H9 (cell line): ENCODE results near the gene CASK. TPM values are rescaled to one million over a fixed set of nuclear protein-coding genes. Genes with fewer than 3 reads are reported as not detected.

Experiments used
- DNase-seq: peaks from one replicate; pipeline ENCODE4 v3.0.0-alpha.2; 2017
- H2AFZ ChIP-seq: one replicate; pipeline ENCODE4 v1.6.1; 2013; ENCODE audit warnings: mild to moderate bottlenecking, low read length, control low read depth, moderate library complexity
- H2AK5ac ChIP-seq: 2 replicates; pipeline ENCODE4 v1.6.1; 2013; ENCODE audit warnings: low read length, control low read depth, mixed read lengths; ENCODE audit not compliant: insufficient read length
- H2BK120ac ChIP-seq: one replicate; pipeline ENCODE4 v1.6.1; 2013; ENCODE audit warnings: low read depth, mild to moderate bottlenecking, low read length, control low read depth, inconsistent platforms; ENCODE audit not compliant: poor library complexity, severe bottlenecking
- H2BK12ac ChIP-seq: 2 replicates; pipeline ENCODE4 v1.6.1; 2013; ENCODE audit warnings: low read length, control low read depth, mixed read lengths, low read depth; ENCODE audit not compliant: insufficient read length
- H2BK15ac ChIP-seq: 2 replicates; pipeline ENCODE4 v1.6.1; 2013; ENCODE audit warnings: low read depth, low read length, control low read depth
- H2BK20ac ChIP-seq: one replicate; pipeline ENCODE4 v1.6.1; 2013; ENCODE audit warnings: low read depth, mild to moderate bottlenecking, low read length, control low read depth, inconsistent platforms; ENCODE audit not compliant: poor library complexity, severe bottlenecking
- H2BK5ac ChIP-seq: 2 replicates; pipeline ENCODE4 v1.6.1; 2013; ENCODE audit warnings: low read length, control low read depth, mixed read lengths; ENCODE audit not compliant: insufficient read length
- H3K14ac ChIP-seq: 2 replicates; pipeline ENCODE4 v1.6.1; 2013; ENCODE audit warnings: low read length, control low read depth; ENCODE audit not compliant: insufficient read depth
- H3K18ac ChIP-seq: 2 replicates; pipeline ENCODE4 v1.6.1; 2013; ENCODE audit warnings: low read depth, mild to moderate bottlenecking, mixed read lengths, low read length, control low read depth; ENCODE audit not compliant: insufficient read length
- H3K23ac ChIP-seq: 2 replicates; pipeline ENCODE4 v1.6.1; 2013; ENCODE audit warnings: low read length, control low read depth, mixed read lengths, low read depth; ENCODE audit not compliant: insufficient read length
- H3K23me2 ChIP-seq: 2 replicates; pipeline ENCODE4 v1.6.1; 2013; ENCODE audit warnings: low read depth, mild to moderate bottlenecking, mixed read lengths, low read length, control low read depth; ENCODE audit not compliant: insufficient read length, poor library complexity, severe bottlenecking
- H3K27ac ChIP-seq: 2 replicates; pipeline ENCODE4 v1.5.1; 2013; ENCODE audit warnings: low read length, control low read depth, mixed read lengths, low read depth; ENCODE audit not compliant: insufficient read length
- H3K27me3 ChIP-seq: 2 replicates; pipeline ENCODE4 v1.6.1; 2013; ENCODE audit warnings: low read length, control low read depth, inconsistent platforms; ENCODE audit not compliant: insufficient read depth
- H3K4ac ChIP-seq: 2 replicates; pipeline ENCODE4 v1.6.1; 2013; ENCODE audit warnings: low read depth, mild to moderate bottlenecking, control low read depth, inconsistent platforms, low read length, moderate library complexity
- H3K4me1 ChIP-seq: 2 replicates; pipeline ENCODE4 v1.6.1; 2013; ENCODE audit warnings: low read length, control low read depth, inconsistent platforms; ENCODE audit not compliant: insufficient read depth
- H3K4me2 ChIP-seq: 2 replicates; pipeline ENCODE4 v1.6.1; 2013; ENCODE audit warnings: low read length, control low read depth, mixed read lengths; ENCODE audit not compliant: insufficient read length, insufficient read depth
- H3K56ac ChIP-seq: 2 replicates; pipeline ENCODE4 v1.6.1; 2013; ENCODE audit warnings: low read depth, mild to moderate bottlenecking, mixed read lengths, low read length, control low read depth; ENCODE audit not compliant: insufficient read length
- H3K79me1 ChIP-seq: 2 replicates; pipeline ENCODE4 v1.6.1; 2013; ENCODE audit warnings: low read depth, mild to moderate bottlenecking, moderate library complexity, low read length, control low read depth, inconsistent platforms; ENCODE audit not compliant: insufficient read depth, poor library complexity, severe bottlenecking
- H3K79me2 ChIP-seq: 2 replicates; pipeline ENCODE4 v1.6.1; 2013; ENCODE audit warnings: low read length, control low read depth, inconsistent platforms; ENCODE audit not compliant: insufficient read depth
- H3K9ac ChIP-seq: 2 replicates; pipeline ENCODE4 v1.6.1; 2013; ENCODE audit warnings: low read length, control low read depth, mixed read lengths; ENCODE audit not compliant: insufficient read length; ENCODE audit errors: extremely low read depth
- H3K9me3 ChIP-seq: one replicate; pipeline ENCODE4 v1.6.1; 2013; ENCODE audit warnings: low read depth, low read length, inconsistent platforms; ENCODE audit not compliant: control insufficient read depth
- H3T11ph ChIP-seq: one replicate; pipeline ENCODE4 v1.6.1; 2013; ENCODE audit warnings: mild to moderate bottlenecking, low read length, control low read depth, inconsistent platforms
- H4K20me1 ChIP-seq: one replicate; pipeline ENCODE4 v1.6.1; 2013; ENCODE audit not compliant: control insufficient read depth, insufficient read length, insufficient read depth
- H4K5ac ChIP-seq: 2 replicates; pipeline ENCODE4 v1.6.1; 2013; ENCODE audit warnings: low read depth, mild to moderate bottlenecking, mixed read lengths, low read length, control low read depth; ENCODE audit not compliant: insufficient read length
- H4K8ac ChIP-seq: replicated peaks from 2 replicates; pipeline ENCODE4 v1.6.1; 2013; ENCODE audit warnings: low read length, control low read depth, mixed read lengths, low read depth; ENCODE audit not compliant: insufficient read length
- H4K91ac ChIP-seq: 2 replicates; pipeline ENCODE4 v1.6.1; 2013; ENCODE audit warnings: low read depth, mild to moderate bottlenecking, moderate library complexity, mixed read lengths, low read length, control low read depth; ENCODE audit not compliant: insufficient read length
- H3K27ac Mint-ChIP-seq, 3 experiments: 2 replicates in 2 of 3; 3 replicates in 1 of 3; pipeline ENCODE4 v1.8.0; 2020 to 2021; ENCODE audit warnings: mixed read lengths in 3 of 3, mild to moderate bottlenecking in 1 of 3, moderate library complexity in 1 of 3
- H3K27me3 Mint-ChIP-seq: 2 replicates; pipeline ENCODE4 v1.8.0; 2021; ENCODE audit warnings: low read depth, mild to moderate bottlenecking, moderate library complexity, mixed read lengths
- H3K36me3 Mint-ChIP-seq, 3 experiments: 2 replicates in 2 of 3; 3 replicates in 1 of 3; pipeline ENCODE4 v1.8.0; 2020 to 2021; ENCODE audit warnings: low read depth in 3 of 3, mixed read lengths in 3 of 3; ENCODE audit not compliant: insufficient read depth in 1 of 3
- H3K4me1 Mint-ChIP-seq, 2 experiments: 2 replicates each; pipeline ENCODE4 v1.8.0; 2020; ENCODE audit warnings: mixed read lengths in 2 of 2
- H3K4me3 Mint-ChIP-seq, 2 experiments: 2 replicates in 1 of 2; 3 replicates in 1 of 2; pipeline ENCODE4 v1.8.0; 2020 to 2021; ENCODE audit warnings: mild to moderate bottlenecking in 2 of 2, mixed read lengths in 2 of 2, moderate library complexity in 1 of 2
- H3K9me3 Mint-ChIP-seq, 2 experiments: 2 replicates in 1 of 2; 3 replicates in 1 of 2; pipeline ENCODE4 v1.8.0; 2020; ENCODE audit warnings: mild to moderate bottlenecking in 2 of 2, mixed read lengths in 2 of 2, moderate library complexity in 1 of 2
- CTCF ChIP-seq: fragments of 200-600 bp; sonication (generic); conservative IDR thresholded peaks from 3 replicates; pipeline ENCODE4 v1.8.0; 2021; ENCODE audit warnings: antibody characterized with exemption, mild to moderate bottlenecking
- WGBS: extraction: QIAGEN DNeasy Blood & Tissue Kit; methylation state at CpG from one replicate; pipeline ENCODE4 v1.1.7; 2013; ENCODE audit warnings: missing lambda C conversion rate, low lambda C conversion rate, mixed read lengths; ENCODE audit not compliant: insufficient read length; ENCODE audit errors: extremely low coverage; 5-methylcytosine and 5-hydroxymethylcytosine counted together
- total RNA-seq: library from RNA; stranded (reverse); gene quantifications from 2 replicates; pipeline ENCODE4 v1.2.1, GENCODE V29; 2021

CASK gene
- total RNA-seq, 1 experiment from 2014 or later, result 44.1 TPM

GRCh38 chrX:41661366-41662095 lies 261.8 kb downstream of the CASK start:
- no peak for DNase-seq

More at GRCh38 chrX:41661366-41662095, 261.8 kb downstream of the CASK start:
- Histone ChIP-seq H3K23me2 (no peaks in the 10 kb centered on the region), H2AFZ (no peak overlapping the region), H3K79me2 (no peaks in the 10 kb centered on the region), H4K91ac (no peak overlapping the region), H4K5ac (no peak overlapping the region), H3K79me1 (no peaks in the 10 kb centered on the region), H3K23ac (no peak overlapping the region), H3K9ac (no peak overlapping the region), H2BK120ac (no peak overlapping the region), H2BK5ac (no peak overlapping the region), H3K14ac (no peak overlapping the region), H3K27ac (no peak overlapping the region), H3T11ph (no peak overlapping the region), H3K4me2 (no peak overlapping the region), H3K56ac (no peak overlapping the region), H3K4me1 (no peaks in the 10 kb centered on the region), H4K8ac (no peak overlapping the region), H3K4ac (no peak overlapping the region), H3K18ac (no peak overlapping the region), H2BK15ac (no peak overlapping the region), H2BK20ac (no peak overlapping the region), H2BK12ac (no peak overlapping the region), H3K9me3 (no peaks in the 10 kb centered on the region), H3K27me3 (no peaks in the 10 kb centered on the region), H2AK5ac (no peak overlapping the region), H4K20me1 (no peaks in the 10 kb centered on the region)
- peaks cover 2% of the 10 kb centered on the region; the same call in 1 of the 2 replicates for H3K27me3 Mint-ChIP-seq
- no CpG with 5 or more reads among the region's 2 CpGs for WGBS
- peaks cover 13 to 34% (median 31%) of the 10 kb centered on the region in 3 experiments; a peak in 6 of 7 replicates for H3K36me3 Mint-ChIP-seq
- H3K9me3 Mint-ChIP-seq, result peaks cover 47 to 49% of the 10 kb centered on the region in 2 experiments
- H3K4me3 Mint-ChIP-seq, result no peak overlapping the region
- TF ChIP-seq CTCF, result no peak
- no peak overlapping the region; a peak in 1 of 7 replicates for H3K27ac Mint-ChIP-seq
- H3K4me1 Mint-ChIP-seq, result no peaks in the 10 kb centered on the region
